Left renal pelvis (tissue), 4 donors: ENCODE measurements around the gene OAS2. TPM values are rescaled to one million over a fixed set of nuclear protein-coding genes. Genes with fewer than 3 reads are reported as not detected.

ENCODE experiments used
- DNase-seq, 4 donors: peaks; one replicate each; pipeline ENCODE4 v3.0.0-alpha.2; 2013; ENCODE audit warnings: low read depth in 4 of 4, low spot score in 3 of 4
- polyA plus RNA-seq, 4 donors: library from polyadenylated mRNA; unstranded; fragments of 120-200 nt; gene quantifications; one replicate each; pipeline ENCODE4 v1.2.1, GENCODE V29; 2013; ENCODE audit not compliant: insufficient read length in 4 of 4

OAS2 gene
- polyA plus RNA-seq, 4 donors = 5.6 to 8.0 (median 6.8) TPM

DNA sequence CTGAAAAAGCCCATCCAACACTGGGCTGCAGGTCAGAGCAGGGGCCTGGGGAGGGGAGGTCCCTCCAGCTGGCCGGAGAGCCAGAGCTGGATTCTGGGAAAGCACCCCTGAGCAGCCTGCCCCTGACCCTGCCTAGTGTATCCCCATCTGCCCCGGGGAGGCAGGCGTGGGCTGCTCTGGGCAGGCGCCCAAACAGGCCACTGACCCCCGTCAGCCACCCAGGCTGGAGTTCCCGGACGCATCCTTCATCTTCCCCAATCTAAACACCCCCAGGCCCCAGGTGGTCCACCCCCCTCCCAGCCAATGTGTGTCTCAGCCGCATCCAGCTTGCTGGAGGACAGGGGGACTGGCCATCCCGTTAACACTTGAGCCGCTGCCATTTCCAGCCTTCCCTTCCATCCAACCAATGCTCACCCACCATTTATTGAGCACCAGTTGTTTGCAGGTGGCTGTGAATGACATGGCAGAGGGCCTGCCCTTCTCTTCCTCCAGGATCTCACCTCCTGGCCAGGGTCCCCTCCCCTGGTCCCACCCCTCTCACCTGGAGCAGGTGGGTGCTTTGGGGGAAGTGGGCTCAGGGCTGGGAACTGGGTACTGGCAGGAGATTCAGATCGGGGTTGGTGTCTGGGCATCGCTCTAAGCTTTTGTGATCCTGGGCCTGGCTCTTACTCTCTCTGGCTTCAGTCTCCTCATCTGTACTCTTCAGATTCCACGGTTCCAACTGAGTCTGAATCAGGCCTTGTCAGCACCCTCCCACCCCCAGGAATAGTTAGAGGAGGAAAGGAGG lies 77.5 kb downstream of the OAS2 start:
- DNase-seq = no peak

DNA sequence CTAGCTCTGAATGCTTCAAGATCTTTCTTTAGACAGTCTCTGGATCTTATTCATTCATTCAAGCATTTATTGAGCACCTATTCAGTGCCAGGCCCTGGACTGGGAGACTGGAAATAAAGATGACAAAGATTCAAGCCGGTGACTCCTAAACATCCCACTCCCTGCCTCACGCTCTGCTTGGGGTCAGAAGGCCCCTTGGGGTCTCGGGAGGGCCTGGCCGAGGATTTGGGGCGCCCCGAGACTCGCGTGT lies 78.0 kb downstream of the OAS2 start:
- DNase-seq = no peak

DNA sequence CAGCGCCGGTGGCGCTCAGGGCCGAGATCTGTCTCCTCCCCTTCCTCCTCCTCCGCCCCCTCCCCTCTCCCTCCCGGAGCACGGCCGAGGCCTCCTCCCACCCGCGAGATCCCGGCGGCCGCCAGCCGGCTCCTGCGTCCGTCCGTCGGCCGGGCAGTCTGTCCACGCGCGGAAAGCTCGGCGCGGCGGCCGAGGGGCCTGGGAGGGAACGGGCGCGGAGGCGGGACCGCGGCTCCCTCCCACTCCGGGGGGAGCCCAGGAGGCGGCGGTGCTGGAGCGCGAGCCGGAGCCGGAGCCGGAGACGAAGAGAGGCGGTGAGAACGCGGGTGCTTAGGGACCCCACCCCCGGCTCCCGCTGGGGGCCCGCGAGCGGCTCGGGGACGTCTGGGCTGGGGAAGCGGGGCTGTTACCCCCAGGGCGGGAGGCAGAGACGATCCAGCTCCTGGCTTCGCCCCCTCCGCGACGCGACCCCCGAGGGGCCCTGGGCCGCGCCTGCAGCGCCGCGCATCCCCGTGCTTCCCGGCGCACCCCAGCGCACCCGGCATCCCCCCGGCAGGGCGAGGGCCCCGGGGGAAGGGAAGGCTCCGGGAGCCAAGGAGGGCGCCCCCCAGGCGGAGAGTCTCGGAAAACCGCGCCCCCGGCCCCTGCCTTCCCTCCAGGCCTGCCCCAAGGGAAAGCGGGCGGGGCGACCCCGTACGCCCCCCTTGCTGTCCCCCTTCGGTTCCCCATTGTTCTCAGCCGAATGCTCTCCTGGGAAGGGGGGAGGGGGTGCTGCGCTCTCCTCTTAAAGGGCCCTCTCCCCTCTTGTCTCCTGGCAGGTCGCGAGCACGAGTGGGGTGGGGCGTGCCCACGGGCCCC lies 78.5 kb downstream of the OAS2 start, which contains the start of gene DTX1:
DTX1 (plus strand) TSS at position 100 of the 858 bp plus-strand sequence. CDS start 1,463 bp downstream, outside the sequence.
- no peak for DNase-seq

DNA sequence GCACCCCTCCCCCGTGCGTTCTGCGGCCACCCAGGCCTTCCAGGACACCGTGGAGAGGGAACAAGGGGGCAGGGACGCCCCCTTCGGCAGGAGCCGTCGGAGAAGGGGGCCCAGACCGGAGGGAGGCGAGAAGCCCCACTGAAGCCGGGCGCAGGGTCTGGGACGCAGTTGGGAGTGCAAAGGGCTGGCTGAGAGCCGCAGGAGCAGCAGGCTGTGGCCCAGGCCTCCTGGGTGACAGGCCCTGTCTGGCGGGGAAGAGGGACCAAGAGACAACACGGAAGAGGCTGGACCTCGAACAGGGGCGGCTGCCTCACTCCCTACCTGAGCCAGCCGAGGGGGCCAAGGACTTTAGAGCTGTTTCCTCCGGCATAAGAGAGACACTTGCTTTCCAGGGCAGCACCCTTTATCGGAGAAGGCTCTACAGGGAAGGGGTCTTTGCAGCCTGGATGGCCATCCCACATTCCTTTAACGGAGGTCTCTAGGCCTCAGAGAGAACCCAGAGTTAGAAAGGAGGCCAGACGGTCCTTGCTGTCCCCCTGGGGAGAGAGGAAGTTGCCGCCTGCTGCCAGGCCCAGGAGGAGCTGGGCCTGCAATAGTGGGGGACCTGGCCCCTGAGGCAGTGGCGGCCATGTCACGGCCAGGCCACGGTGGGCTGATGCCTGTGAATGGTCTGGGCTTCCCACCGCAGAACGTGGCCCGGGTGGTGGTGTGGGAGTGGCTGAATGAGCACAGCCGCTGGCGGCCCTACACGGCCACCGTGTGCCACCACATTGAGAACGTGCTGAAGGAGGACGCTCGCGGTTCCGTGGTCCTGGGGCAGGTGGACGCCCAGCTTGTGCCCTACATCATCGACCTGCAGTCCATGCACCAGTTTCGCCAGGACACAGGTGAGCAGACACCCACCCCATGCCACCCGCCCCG lies 79.5 kb downstream of the OAS2 start:
- DNase-seq = no peak

DNA sequence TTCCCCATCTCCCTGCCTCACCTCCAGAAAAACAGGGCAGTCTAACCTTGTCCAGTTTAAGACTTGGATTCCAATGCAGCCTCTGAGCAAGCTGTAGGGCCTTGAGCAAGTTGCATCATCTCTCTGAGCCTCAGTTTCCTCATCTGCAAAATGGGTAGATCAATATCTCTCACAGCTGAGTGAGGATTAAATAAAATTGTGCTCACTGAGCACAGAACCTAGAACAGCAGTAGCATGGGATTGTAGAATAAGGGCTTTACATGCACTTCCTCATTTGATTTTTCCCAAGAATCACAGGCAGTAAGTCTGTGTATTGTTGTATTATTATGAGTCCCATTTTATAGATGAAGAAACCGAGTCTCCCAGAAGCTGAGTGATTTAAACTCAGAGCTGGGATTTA lies 80.2 kb downstream of the OAS2 start:
- no peak for DNase-seq

DNA sequence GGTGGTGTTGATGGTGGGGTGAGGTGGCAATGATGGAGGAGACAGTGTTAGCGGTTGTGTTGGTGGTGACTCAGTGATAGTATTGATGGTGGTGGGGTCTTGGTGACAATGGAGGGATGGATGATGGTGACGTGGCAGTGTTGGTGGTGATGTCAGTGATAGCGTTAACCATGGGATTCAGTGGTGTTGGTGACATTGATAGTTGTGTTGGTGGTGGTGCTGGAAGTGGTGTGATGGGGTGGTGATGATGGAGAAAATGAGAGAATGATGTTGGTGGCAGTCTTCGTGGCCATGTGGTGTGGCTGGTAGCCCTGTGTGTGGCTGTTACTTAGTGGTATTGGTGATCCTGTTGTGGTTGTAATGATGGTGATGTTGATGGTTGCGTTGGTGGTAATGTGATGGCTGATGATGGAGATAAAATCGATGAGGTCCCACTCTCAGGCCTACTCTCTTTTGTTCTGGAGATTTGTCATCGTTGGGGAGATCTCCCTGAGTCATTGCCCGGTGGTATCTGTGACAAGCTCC lies 80.8 kb downstream of the OAS2 start:
- no peak for DNase-seq

DNA sequence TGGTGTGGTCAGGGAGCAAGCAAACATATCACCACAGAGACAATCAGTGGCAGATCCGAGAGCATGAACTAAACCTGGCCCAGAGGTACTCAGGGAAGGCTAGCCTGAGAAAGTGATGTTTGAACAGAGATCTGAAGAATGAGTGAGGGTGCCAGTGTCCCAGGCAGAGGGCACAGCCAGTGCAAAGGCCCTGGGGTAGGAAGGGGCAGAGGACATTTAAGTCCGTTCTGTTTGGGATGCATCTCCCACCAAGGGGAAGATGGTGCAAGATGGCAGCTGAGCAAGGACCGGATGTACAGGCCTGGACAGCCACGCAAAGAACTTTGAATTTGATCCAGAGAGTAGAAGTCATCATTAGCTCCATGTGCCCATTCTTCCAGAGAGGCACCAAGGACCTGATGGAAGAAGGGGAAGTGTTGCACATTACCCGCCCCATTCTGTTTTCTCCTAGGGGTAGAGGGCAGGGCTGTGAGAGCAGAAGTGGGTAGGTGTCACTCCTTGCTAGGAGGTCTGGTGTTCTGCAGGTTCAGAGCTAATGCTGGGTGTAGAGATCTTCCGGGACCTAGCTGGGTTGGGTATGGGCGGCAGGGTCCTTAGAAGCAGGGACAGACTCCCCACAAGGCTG lies 82.1 kb downstream of the OAS2 start:
- no peak for DNase-seq

DNA sequence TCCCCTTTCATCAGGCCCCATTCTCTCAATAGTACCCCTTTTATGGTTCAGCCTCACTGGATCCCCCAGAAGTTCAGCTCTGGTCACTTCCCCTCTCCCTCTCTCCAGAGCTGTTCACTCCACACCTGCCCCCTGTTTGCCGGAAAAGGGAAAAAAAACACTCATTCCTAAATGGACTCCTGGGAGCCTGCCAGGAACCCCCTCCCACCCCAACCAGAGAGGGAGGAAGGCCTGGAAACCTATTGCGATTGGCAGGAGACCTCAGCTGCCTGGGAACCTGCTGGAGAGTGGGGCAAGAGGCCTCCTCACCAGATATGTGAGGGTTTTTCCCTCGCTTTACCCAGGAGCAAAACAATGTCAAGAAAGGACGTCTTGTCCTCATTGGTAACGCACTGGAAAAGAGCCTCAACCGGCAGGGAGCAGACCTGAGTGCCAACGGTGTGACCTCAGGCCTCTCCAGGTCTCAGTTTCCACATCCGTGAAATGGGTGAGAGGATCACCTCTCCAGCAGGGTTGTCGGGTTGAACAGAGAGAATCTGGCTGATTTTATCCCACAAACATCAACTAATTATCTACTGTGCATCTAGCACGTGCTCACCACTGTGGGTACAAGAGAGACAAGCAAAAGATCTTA lies 82.9 kb downstream of the OAS2 start:
- DNase-seq = no peak

Other genes starting within 250 kb of the OAS2 start
- gene RPH3A, start 186.8 kb upstream of the OAS2 start, polyA plus RNA-seq = under 1 TPM; 0.07 to 0.29 (median 0.17) TPM
- gene OAS1, start 71.6 kb upstream of the OAS2 start, polyA plus RNA-seq = 10 to 100 TPM; 10.2 to 15.4 (median 12.7) TPM
- gene OAS3, start 40.0 kb upstream of the OAS2 start, polyA plus RNA-seq = 10 to 100 TPM in 1 of 4 donors, 1 to 10 TPM in 3; 8.6 to 11.6 (median 9.5) TPM
- 10 to 100 TPM in 3 of 4 donors, 1 to 10 TPM in 1; 3.9 to 16.0 (median 11.6) TPM for gene DTX1, start 78.2 kb downstream of the OAS2 start, polyA plus RNA-seq
- 10 to 100 TPM in 1 of 4 donors, 1 to 10 TPM in 2, under 1 TPM in 1; 0.16 to 15.4 (median 7.8) TPM for gene RASAL1, start 157.2 kb downstream of the OAS2 start, polyA plus RNA-seq
- 1 to 10 TPM in 1 of 4 donors, under 1 TPM in 3; 0.27 to 3.0 (median 0.75) TPM for gene CFAP73, start 171.2 kb downstream of the OAS2 start, polyA plus RNA-seq
- gene DDX54, start 207.0 kb downstream of the OAS2 start, polyA plus RNA-seq = 10 to 100 TPM; 40.3 to 96.0 (median 66.4) TPM
- gene RITA1, start 207.2 kb downstream of the OAS2 start, polyA plus RNA-seq = 10 to 100 TPM; 11.6 to 20.7 (median 14.1) TPM
- gene TPCN1, start 242.9 kb downstream of the OAS2 start, polyA plus RNA-seq = 10 to 100 TPM; 20.4 to 46.8 (median 30.1) TPM